ENCODE measurements around the gene AMOTL1. TPM values are rescaled to one million over a fixed set of nuclear protein-coding genes. Genes with fewer than 3 reads are reported as not detected.

AMOTL1 gene
- total and polyA plus RNA-seq, 4 experiments from 2014 or later = 0.06 to 0.09 (median 0.07) TPM; not detected in 1

- no peak for DNase-seq
- Mint-ChIP-seq H3K9me3 (peaks cover 0 to 4% (median 0%) of the 10 kb centered on the region in 8 donors), H3K27me3 (peaks cover 7 to 12% of the 10 kb centered on the region in 2 donors), H3K4me1 (no peaks in the 10 kb centered on the region), H3K4me3 (no peak overlapping the region), H3K36me3 (no peaks in the 10 kb centered on the region), H3K27ac (no peak overlapping the region)
- H3K27me3 ChIP-seq (ENCODE audit: insufficient read depth, low read length) = no peaks in the 10 kb centered on the region
- no peak overlapping the region for H3K4me3 ChIP-seq (ENCODE audit: low read length in 2 of 2)
- ChIA-PET CTCF (ENCODE audit: partially characterized antibody) (no interaction called here), POLR2A (ENCODE audit: partially characterized antibody) (no interaction called here)
- H3K27ac ChIP-seq (ENCODE audit: low read depth, low read length) = no peak overlapping the region
- no peaks in the 10 kb centered on the region for H3K9me3 ChIP-seq (ENCODE audit: control insufficient read depth in 1 of 2, low read length in 2 of 2)
- H3K36me3 ChIP-seq (ENCODE audit: insufficient read depth, low read length) = no peaks in the 10 kb centered on the region
- no peaks in the 10 kb centered on the region for H3K4me1 ChIP-seq (ENCODE audit: insufficient read depth, low read length)
- intact Hi-C loops (cut with micrococcal nuclease) = no loop called here
Measured at GRCh38 chr11:94868468-94868867, 100.3 kb downstream of the AMOTL1 start.

DNA sequence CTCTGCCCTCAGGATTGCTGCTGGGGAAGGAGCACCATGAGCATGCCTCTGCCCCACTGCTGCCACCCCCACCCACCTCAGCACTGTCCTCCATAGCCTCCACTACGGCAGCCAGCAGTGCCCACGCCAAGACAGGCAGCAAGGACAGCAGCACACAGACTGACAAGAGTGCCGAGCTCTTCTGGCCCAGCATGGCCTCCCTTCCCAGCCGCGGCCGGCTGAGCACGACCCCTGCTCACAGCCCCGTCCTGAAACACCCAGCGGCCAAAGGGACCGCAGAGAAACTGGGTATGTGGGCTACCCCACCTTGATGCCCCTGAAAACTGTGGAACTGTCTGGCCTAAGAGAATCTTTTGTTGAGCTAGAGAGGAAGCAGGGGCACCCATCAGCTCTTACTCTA lies 101.0 kb downstream of the AMOTL1 start:
- H3K36me3 Mint-ChIP-seq = no peaks in the 10 kb centered on the region
- H3K9me3 Mint-ChIP-seq = peaks cover 0 to 4% (median 0%) of the 10 kb centered on the region in 8 donors
- Histone ChIP-seq H3K9me3 (ENCODE audit: control insufficient read depth in 1 of 2, low read length in 2 of 2) (no peaks in the 10 kb centered on the region), H3K4me3 (ENCODE audit: low read length in 2 of 2) (no peak overlapping the region), H3K36me3 (ENCODE audit: insufficient read depth, low read length) (no peaks in the 10 kb centered on the region), H3K27me3 (ENCODE audit: insufficient read depth, low read length) (no peaks in the 10 kb centered on the region), H3K4me1 (ENCODE audit: insufficient read depth, low read length) (no peaks in the 10 kb centered on the region), H3K27ac (ENCODE audit: low read depth, low read length) (no peak overlapping the region)
- intact Hi-C loops (cut with micrococcal nuclease) = no loop called here
- ChIA-PET CTCF (ENCODE audit: partially characterized antibody) (no interaction called here), POLR2A (ENCODE audit: partially characterized antibody) (no interaction called here)
- no peak overlapping the region for H3K27ac Mint-ChIP-seq
- no peaks in the 10 kb centered on the region for H3K4me1 Mint-ChIP-seq
- no peak for DNase-seq
- peaks cover 7 to 12% of the 10 kb centered on the region in 2 donors for H3K27me3 Mint-ChIP-seq
- H3K4me3 Mint-ChIP-seq = no peak overlapping the region

GRCh38 chr11:94870422-94870821 lies 102.3 kb downstream of the AMOTL1 start:
- DNase-seq = no peak
- no peak overlapping the region for H3K4me3 Mint-ChIP-seq
- intact Hi-C loops (cut with micrococcal nuclease) = no loop called here
- no peak overlapping the region for H3K27ac ChIP-seq (ENCODE audit: low read depth, low read length)
- no peaks in the 10 kb centered on the region for H3K4me1 Mint-ChIP-seq
- H3K4me3 ChIP-seq (ENCODE audit: low read length in 2 of 2) = no peak overlapping the region
- no peaks in the 10 kb centered on the region for H3K36me3 Mint-ChIP-seq
- peaks cover 0 to 6% (median 0%) of the 10 kb centered on the region in 8 donors for H3K9me3 Mint-ChIP-seq
- no peak overlapping the region for H3K27ac Mint-ChIP-seq
- POLR2A ChIA-PET (ENCODE audit: partially characterized antibody) = no interaction called here
- no peaks in the 10 kb centered on the region for H3K4me1 ChIP-seq (ENCODE audit: insufficient read depth, low read length)
- H3K27me3 ChIP-seq (ENCODE audit: insufficient read depth, low read length) = no peaks in the 10 kb centered on the region
- no peaks in the 10 kb centered on the region for H3K9me3 ChIP-seq (ENCODE audit: control insufficient read depth in 1 of 2, low read length in 2 of 2)
- CTCF ChIA-PET (ENCODE audit: partially characterized antibody) = no interaction called here
- no peaks in the 10 kb centered on the region for H3K36me3 ChIP-seq (ENCODE audit: insufficient read depth, low read length)
- peaks cover 7 to 11% of the 10 kb centered on the region in 2 donors for H3K27me3 Mint-ChIP-seq

GRCh38 chr11:94871491-94872185 lies 103.5 kb downstream of the AMOTL1 start:
- no peak overlapping the region for H3K4me3 ChIP-seq (ENCODE audit: low read length in 2 of 2)
- no peaks in the 10 kb centered on the region for H3K4me1 ChIP-seq (ENCODE audit: insufficient read depth, low read length)
- Mint-ChIP-seq H3K36me3 (no peaks in the 10 kb centered on the region), H3K27ac (no peak overlapping the region), H3K4me1 (peaks cover 1 to 4% (median 3%) of the 10 kb centered on the region in 4 donors), H3K27me3 (peaks cover 7 to 9% of the 10 kb centered on the region in 2 donors), H3K9me3 (peaks cover 0 to 6% (median 0%) of the 10 kb centered on the region in 8 donors), H3K4me3 (no peak overlapping the region)
- DNase-seq = no peak
- H3K9me3 ChIP-seq (ENCODE audit: control insufficient read depth in 1 of 2, low read length in 2 of 2) = no peaks in the 10 kb centered on the region
- H3K27me3 ChIP-seq (ENCODE audit: insufficient read depth, low read length) = no peaks in the 10 kb centered on the region
- ChIA-PET CTCF (ENCODE audit: partially characterized antibody) (no interaction called here), POLR2A (ENCODE audit: partially characterized antibody) (no interaction called here)
- intact Hi-C loops (cut with micrococcal nuclease) = no loop called here
- no peak overlapping the region for H3K27ac ChIP-seq (ENCODE audit: low read depth, low read length)
- H3K36me3 ChIP-seq (ENCODE audit: insufficient read depth, low read length) = no peaks in the 10 kb centered on the region

GRCh38 chr11:94873916-94874540 lies 105.9 kb downstream of the AMOTL1 start:
- H3K4me3 ChIP-seq (ENCODE audit: low read length in 2 of 2) = no peak overlapping the region
- Mint-ChIP-seq H3K4me1 (peaks cover 7 to 10% (median 8%) of the 10 kb centered on the region in 4 donors), H3K27ac (no peak overlapping the region), H3K27me3 (peaks cover 5% of the 10 kb centered on the region in 2 donors), H3K9me3 (peaks cover 0 to 6% (median 0%) of the 10 kb centered on the region in 8 donors), H3K4me3 (no peak overlapping the region), H3K36me3 (no peaks in the 10 kb centered on the region)
- ChIA-PET POLR2A (ENCODE audit: partially characterized antibody) (no interaction called here), CTCF (ENCODE audit: partially characterized antibody) (no interaction called here)
- no peaks in the 10 kb centered on the region for H3K4me1 ChIP-seq (ENCODE audit: insufficient read depth, low read length)
- no peak overlapping the region for H3K27ac ChIP-seq (ENCODE audit: low read depth, low read length)
- H3K9me3 ChIP-seq (ENCODE audit: control insufficient read depth in 1 of 2, low read length in 2 of 2) = no peaks in the 10 kb centered on the region
- intact Hi-C loops (cut with micrococcal nuclease) = no loop called here
- H3K36me3 ChIP-seq (ENCODE audit: insufficient read depth, low read length) = no peaks in the 10 kb centered on the region
- no peaks in the 10 kb centered on the region for H3K27me3 ChIP-seq (ENCODE audit: insufficient read depth, low read length)
- no peak for DNase-seq

DNA sequence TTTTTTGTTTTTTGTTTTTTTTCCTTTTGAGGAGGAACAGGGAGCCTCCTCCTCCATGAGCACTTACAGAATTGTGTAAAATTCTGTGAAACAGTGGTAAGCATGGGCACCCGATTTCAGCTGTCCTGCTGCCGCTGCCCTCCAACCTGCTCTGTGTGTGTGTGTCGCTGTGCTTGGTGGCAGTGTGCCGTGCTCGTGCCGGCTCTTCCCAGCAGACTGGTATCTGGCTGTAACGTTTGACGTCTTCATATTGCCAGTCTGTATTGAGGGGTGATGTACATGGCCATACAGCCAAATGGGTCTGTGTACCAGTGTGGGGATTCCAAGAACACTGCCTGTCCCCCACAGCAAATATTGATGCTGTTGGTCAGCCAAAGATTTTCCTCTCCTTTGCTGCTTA lies 108.1 kb downstream of the AMOTL1 start:
- Mint-ChIP-seq H3K9me3 (peaks cover 0 to 4% (median 0%) of the 10 kb centered on the region in 8 donors), H3K27ac (peak overlapping the region in 1 of 7 donors; percentile 7), H3K27me3 (peaks cover 5 to 7% of the 10 kb centered on the region in 2 donors), H3K4me1 (peaks cover 7 to 10% (median 8%) of the 10 kb centered on the region in 4 donors), H3K4me3 (no peak overlapping the region), H3K36me3 (peaks cover 0 to 3% of the 10 kb centered on the region in 2 donors)
- Histone ChIP-seq H3K4me1 (ENCODE audit: insufficient read depth, low read length) (no peaks in the 10 kb centered on the region), H3K27ac (ENCODE audit: low read depth, low read length) (no peak overlapping the region), H3K4me3 (ENCODE audit: low read length in 2 of 2) (no peak overlapping the region), H3K9me3 (ENCODE audit: control insufficient read depth in 1 of 2, low read length in 2 of 2) (no peaks in the 10 kb centered on the region), H3K36me3 (ENCODE audit: insufficient read depth, low read length) (no peaks in the 10 kb centered on the region), H3K27me3 (ENCODE audit: insufficient read depth, low read length) (no peaks in the 10 kb centered on the region)
- intact Hi-C loops (cut with micrococcal nuclease) = no loop called here
- ChIA-PET CTCF (ENCODE audit: partially characterized antibody) (interaction anchor here (2.1 kb wide), 1 partner anchor 22 kb away, joined by 7 read pairs; no protein-coding TSS in a partner anchor), POLR2A (ENCODE audit: partially characterized antibody) (no interaction called here)
- no peak for DNase-seq

DNA sequence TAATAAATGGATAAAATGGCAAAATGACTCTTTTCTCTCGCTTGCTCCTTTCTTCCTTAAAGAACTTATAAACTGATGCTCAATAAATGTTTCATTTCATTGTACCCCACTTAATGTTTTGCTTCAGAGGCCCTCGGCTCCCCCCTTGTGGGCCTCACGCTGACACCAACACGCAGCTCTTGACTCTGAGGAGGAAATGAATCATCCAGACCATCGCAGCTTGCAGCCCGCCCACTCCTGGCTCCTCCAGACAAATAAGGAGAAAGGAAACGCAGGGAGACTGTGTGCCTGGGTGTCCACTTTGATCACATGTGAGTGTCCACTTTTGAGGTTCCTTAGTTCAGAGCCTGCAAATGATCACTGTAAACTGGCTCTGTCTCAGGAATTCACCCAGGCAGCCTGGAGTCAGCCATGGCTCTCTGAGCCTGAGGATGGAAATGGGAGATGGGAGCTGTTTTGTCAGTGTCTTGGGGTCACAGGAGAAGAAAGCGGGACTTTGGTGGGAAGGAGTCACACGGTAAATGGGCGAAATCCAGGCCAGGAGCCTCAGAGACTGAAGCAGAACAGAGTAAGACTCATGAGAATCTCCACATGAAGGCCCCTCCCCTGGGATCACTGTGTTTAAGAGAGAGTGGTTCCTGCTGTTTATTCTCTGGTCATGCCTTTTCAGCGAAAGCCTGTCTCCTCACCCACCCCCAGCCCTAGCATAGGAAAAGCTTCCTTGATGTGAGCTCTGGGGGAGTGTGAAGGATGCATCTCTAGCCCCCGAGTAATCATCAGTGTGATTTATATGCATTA lies 108.7 kb downstream of the AMOTL1 start:
- Mint-ChIP-seq H3K4me1 (peaks cover 7 to 10% (median 8%) of the 10 kb centered on the region in 4 donors), H3K9me3 (peaks cover 0 to 4% (median 0%) of the 10 kb centered on the region in 8 donors), H3K4me3 (no peak overlapping the region), H3K27me3 (peaks cover 4 to 5% of the 10 kb centered on the region in 2 donors), H3K27ac (peak overlapping the region in 2 of 7 donors; percentile 34 to 53), H3K36me3 (peaks cover 0 to 3% of the 10 kb centered on the region in 2 donors)
- no peaks in the 10 kb centered on the region for H3K27me3 ChIP-seq (ENCODE audit: insufficient read depth, low read length)
- no peaks in the 10 kb centered on the region for H3K9me3 ChIP-seq (ENCODE audit: control insufficient read depth in 1 of 2, low read length in 2 of 2)
- ChIA-PET CTCF (ENCODE audit: partially characterized antibody) (interaction anchor here (2.1 kb wide), 1 partner anchor 21 kb away, joined by 7 read pairs; no protein-coding TSS in a partner anchor), POLR2A (ENCODE audit: partially characterized antibody) (no interaction called here)
- H3K36me3 ChIP-seq (ENCODE audit: insufficient read depth, low read length) = no peaks in the 10 kb centered on the region
- no peaks in the 10 kb centered on the region for H3K4me1 ChIP-seq (ENCODE audit: insufficient read depth, low read length)
- H3K27ac ChIP-seq (ENCODE audit: low read depth, low read length) = no peak overlapping the region
- no peak overlapping the region for H3K4me3 ChIP-seq (ENCODE audit: low read length in 2 of 2)
- DNase-seq = no peak
- intact Hi-C loops (cut with micrococcal nuclease) = no loop called here

All from CD4-positive, alpha-beta memory T cell (primary cell).